Skeletal muscle satellite cell (primary cell): ENCODE results near the gene CENPVL3. TPM values are rescaled to one million over a fixed set of nuclear protein-coding genes. Genes with fewer than 3 reads are reported as not detected.
"Not testable (repeated sequence)": the region's sequence is repeated elsewhere in the genome, so short reads cannot be mapped to it uniquely, and the experiment has no call there.

Source experiments
- H3K27me3 ChIP-seq: 2 replicates; pipeline ENCODE4 v1.7.0; 2013; ENCODE audit warnings: low read length; ENCODE audit not compliant: control insufficient read depth, insufficient read depth
- H3K36me3 ChIP-seq: 2 replicates; pipeline ENCODE4 v1.7.0; 2013; ENCODE audit warnings: mild to moderate bottlenecking, control low read depth, low read length; ENCODE audit not compliant: insufficient read depth
- H3K4me1 ChIP-seq: 2 replicates; pipeline ENCODE4 v1.7.0; 2013; ENCODE audit warnings: low read length; ENCODE audit not compliant: control insufficient read depth, insufficient read depth
- H3K4me2 ChIP-seq: 2 replicates; pipeline ENCODE4 v1.7.0; 2013; ENCODE audit warnings: mild to moderate bottlenecking, low read length
- H3K4me3 ChIP-seq: 2 replicates; pipeline ENCODE4 v1.7.0; 2013; ENCODE audit warnings: low read length
- H3K9ac ChIP-seq: 2 replicates; pipeline ENCODE4 v1.7.0; 2013; ENCODE audit warnings: mild to moderate bottlenecking, low read depth, low read length, moderate library complexity
- H3K9me3 ChIP-seq: replicated peaks from 2 replicates; pipeline ENCODE4 v1.7.0; 2013; ENCODE audit warnings: mild to moderate bottlenecking, control low read depth, low read length
- total RNA-seq: library from RNA; depleted of rRNA; stranded (reverse); fragments of >200 nt; gene quantifications from 2 replicates; pipeline ENCODE4 v1.2.3, GENCODE V29; 2012; rRNA removed

Gene CENPVL3
- total RNA-seq = not detected in 2 replicates

- not testable (repeated sequence) for H3K9ac ChIP-seq, H3K4me3 ChIP-seq, H3K36me3 ChIP-seq, H3K4me2 ChIP-seq, H3K4me1 ChIP-seq, H3K9me3 ChIP-seq
- H3K27me3 ChIP-seq = peaks cover 36% of the 10 kb centered on the region
Observed at GRCh38 chrX:51618241-51619155, at the start of gene CENPVL3. CENPVL3 (minus strand) TSS chrX:51618912; CDS start chrX:51618873, 39 bp downstream.

- Histone ChIP-seq H3K4me1 (no peaks in the 10 kb centered on the region), H3K4me3 (no peak overlapping the region), H3K4me2 (no peak overlapping the region), H3K9me3 (no peaks in the 10 kb centered on the region), H3K9ac (no peak overlapping the region), H3K36me3 (no peaks in the 10 kb centered on the region), H3K27me3 (no peaks in the 10 kb centered on the region)
Observed at GRCh38 chrX:51665981-51666380, 47.3 kb upstream of the CENPVL3 start.

GRCh38 chrX:51643377-51643776 lies 24.7 kb upstream of the CENPVL3 start:
- no peak overlapping the region for H3K4me2 ChIP-seq
- no peak overlapping the region for H3K4me3 ChIP-seq
- peaks cover 4% of the 10 kb centered on the region for H3K27me3 ChIP-seq
- H3K36me3 ChIP-seq = no peaks in the 10 kb centered on the region
- H3K9ac ChIP-seq = no peak overlapping the region
- H3K9me3 ChIP-seq = no peaks in the 10 kb centered on the region
- no peaks in the 10 kb centered on the region for H3K4me1 ChIP-seq

- no peak overlapping the region for H3K9ac ChIP-seq
- no peaks in the 10 kb centered on the region for H3K4me1 ChIP-seq
- H3K27me3 ChIP-seq = peaks cover 7% of the 10 kb centered on the region
- H3K4me2 ChIP-seq = no peak overlapping the region
- H3K36me3 ChIP-seq = no peaks in the 10 kb centered on the region
- H3K9me3 ChIP-seq = no peaks in the 10 kb centered on the region
- no peak overlapping the region for H3K4me3 ChIP-seq
Observed at GRCh38 chrX:51641421-51642021, 22.8 kb upstream of the CENPVL3 start.

GRCh38 chrX:51636511-51636910 lies 17.8 kb upstream of the CENPVL3 start:
- H3K9ac ChIP-seq, H3K4me1 ChIP-seq, H3K27me3 ChIP-seq: not testable (repeated sequence)

GRCh38 chrX:51614353-51615012 lies 4.2 kb downstream of the CENPVL3 start:
- H3K4me3 ChIP-seq = no peak overlapping the region
- H3K9me3 ChIP-seq = no peaks in the 10 kb centered on the region
- no peak overlapping the region for H3K9ac ChIP-seq
- H3K27me3 ChIP-seq = peaks cover 39% of the 10 kb centered on the region
- no peak overlapping the region for H3K4me2 ChIP-seq
- H3K36me3 ChIP-seq = no peaks in the 10 kb centered on the region
- H3K4me1 ChIP-seq = no peaks in the 10 kb centered on the region

More at GRCh38 chrX:51636511-51636910, 17.8 kb upstream of the CENPVL3 start:
- H3K4me3 ChIP-seq, H3K9me3 ChIP-seq, H3K4me2 ChIP-seq, H3K36me3 ChIP-seq: not testable (repeated sequence)

- no peak overlapping the region for H3K4me3 ChIP-seq
- no peaks in the 10 kb centered on the region for H3K36me3 ChIP-seq
- no peaks in the 10 kb centered on the region for H3K9me3 ChIP-seq
- peaks cover 22% of the 10 kb centered on the region for H3K27me3 ChIP-seq
- no peaks in the 10 kb centered on the region for H3K4me1 ChIP-seq
- H3K4me2 ChIP-seq = no peak overlapping the region
- no peak overlapping the region for H3K9ac ChIP-seq
Observed at GRCh38 chrX:51608766-51609165, 9.9 kb downstream of the CENPVL3 start.

GRCh38 chrX:51608126-51608525 lies 10.6 kb downstream of the CENPVL3 start:
- Histone ChIP-seq H3K9me3 (no peaks in the 10 kb centered on the region), H3K4me1 (no peaks in the 10 kb centered on the region), H3K9ac (no peak overlapping the region), H3K4me2 (no peak overlapping the region), H3K36me3 (no peaks in the 10 kb centered on the region), H3K4me3 (no peak overlapping the region), H3K27me3 (peaks cover 24% of the 10 kb centered on the region)

GRCh38 chrX:51606446-51606845 lies 12.3 kb downstream of the CENPVL3 start:
- H3K36me3 ChIP-seq = no peaks in the 10 kb centered on the region
- H3K4me1 ChIP-seq = no peaks in the 10 kb centered on the region
- H3K4me3 ChIP-seq = no peak overlapping the region
- H3K9me3 ChIP-seq = no peaks in the 10 kb centered on the region
- no peak overlapping the region for H3K9ac ChIP-seq
- H3K27me3 ChIP-seq = peaks cover 32% of the 10 kb centered on the region
- no peak overlapping the region for H3K4me2 ChIP-seq

- no peak overlapping the region for H3K4me3 ChIP-seq
- H3K36me3 ChIP-seq = no peaks in the 10 kb centered on the region
- no peak overlapping the region for H3K9ac ChIP-seq
- H3K27me3 ChIP-seq = peaks cover 10% of the 10 kb centered on the region
- no peaks in the 10 kb centered on the region for H3K9me3 ChIP-seq
- H3K4me2 ChIP-seq = no peak overlapping the region
- H3K4me1 ChIP-seq = no peaks in the 10 kb centered on the region
Observed at GRCh38 chrX:51598899-51599298, 19.8 kb downstream of the CENPVL3 start.

- H3K36me3 ChIP-seq = no peaks in the 10 kb centered on the region
- H3K9ac ChIP-seq = no peak overlapping the region
- H3K4me3 ChIP-seq = no peak overlapping the region
- no peaks in the 10 kb centered on the region for H3K4me1 ChIP-seq
- no peaks in the 10 kb centered on the region for H3K9me3 ChIP-seq
- no peak overlapping the region for H3K4me2 ChIP-seq
- peaks cover 6% of the 10 kb centered on the region for H3K27me3 ChIP-seq
Observed at GRCh38 chrX:51571874-51572273, 46.8 kb downstream of the CENPVL3 start.
